ENCODE data around the gene GNG2. TPM values are rescaled to one million over a fixed set of nuclear protein-coding genes. Genes with fewer than 3 reads are reported as not detected.
"Not testable (repeated sequence)": the region's sequence is repeated elsewhere in the genome, so short reads cannot be mapped to it uniquely, and the experiment has no call there.

GNG2 gene
- total RNA-seq, 3 donors from 2014 or later = 12.1 to 106 (median 15.1) TPM

GRCh38 chr14:51901475-51902024 is 41.1 kb downstream of the GNG2 start:
- intact Hi-C loops (cut with DNase I; ENCODE audit: low total_unique reads) = no loop called here
- Histone ChIP-seq H3K27ac (no peak overlapping the region), H3K36me3 (no peaks in the 10 kb centered on the region), H3K4me3 (no peak overlapping the region), H3K4me1 (no peaks in the 10 kb centered on the region), H3K9me3 (no peaks in the 10 kb centered on the region), H3K27me3 (no peaks in the 10 kb centered on the region)
- TF ChIP-seq POLR2AphosphoS5 (IDR thresholded peaks at IDR 0.05) (no peak), POLR2A (IDR thresholded peaks at IDR 0.05) (no peak)
- TF ChIP-seq, protein P1, sequence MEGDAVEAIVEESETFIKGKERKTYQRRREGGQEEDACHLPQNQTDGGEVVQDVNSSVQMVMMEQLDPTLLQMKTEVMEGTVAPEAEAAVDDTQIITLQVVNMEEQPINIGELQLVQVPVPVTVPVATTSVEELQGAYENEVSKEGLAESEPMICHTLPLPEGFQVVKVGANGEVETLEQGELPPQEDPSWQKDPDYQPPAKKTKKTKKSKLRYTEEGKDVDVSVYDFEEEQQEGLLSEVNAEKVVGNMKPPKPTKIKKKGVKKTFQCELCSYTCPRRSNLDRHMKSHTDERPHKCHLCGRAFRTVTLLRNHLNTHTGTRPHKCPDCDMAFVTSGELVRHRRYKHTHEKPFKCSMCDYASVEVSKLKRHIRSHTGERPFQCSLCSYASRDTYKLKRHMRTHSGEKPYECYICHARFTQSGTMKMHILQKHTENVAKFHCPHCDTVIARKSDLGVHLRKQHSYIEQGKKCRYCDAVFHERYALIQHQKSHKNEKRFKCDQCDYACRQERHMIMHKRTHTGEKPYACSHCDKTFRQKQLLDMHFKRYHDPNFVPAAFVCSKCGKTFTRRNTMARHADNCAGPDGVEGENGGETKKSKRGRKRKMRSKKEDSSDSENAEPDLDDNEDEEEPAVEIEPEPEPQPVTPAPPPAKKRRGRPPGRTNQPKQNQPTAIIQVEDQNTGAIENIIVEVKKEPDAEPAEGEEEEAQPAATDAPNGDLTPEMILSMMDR (IDR thresholded peaks at IDR 0.05) = no peak
- no peak for DNase-seq (ENCODE audit: low spot score in 2 of 2)

DNA sequence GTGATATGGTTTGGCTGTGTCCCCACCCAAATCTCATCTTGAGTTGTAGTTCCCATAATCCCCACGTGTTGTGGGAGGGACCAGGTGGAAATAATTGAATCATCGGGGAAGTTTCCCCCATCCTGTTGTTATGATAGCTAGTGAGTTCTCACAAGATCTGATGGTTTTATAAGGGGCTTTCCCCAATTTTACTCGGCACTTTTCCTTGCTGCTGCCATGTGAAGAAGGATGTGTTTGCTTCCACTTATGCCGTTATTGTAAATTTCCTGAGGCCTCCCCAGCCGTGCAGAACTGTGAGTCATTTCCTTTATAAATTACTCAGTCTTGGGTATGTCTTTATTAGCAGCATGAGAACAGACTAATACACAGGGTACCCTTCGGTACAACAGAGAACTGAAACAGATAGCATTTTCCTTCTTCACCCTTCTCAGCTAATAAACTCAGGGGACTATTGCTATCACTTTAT is 45.3 kb downstream of the GNG2 start:
- H3K4me1 ChIP-seq; H3K9me3 ChIP-seq; DNase-seq (ENCODE audit: low spot score in 2 of 2); H3K4me3 ChIP-seq; intact Hi-C loops (cut with DNase I; ENCODE audit: low total_unique reads); H3K27me3 ChIP-seq; H3K36me3 ChIP-seq; H3K27ac ChIP-seq: not testable (repeated sequence)

DNA sequence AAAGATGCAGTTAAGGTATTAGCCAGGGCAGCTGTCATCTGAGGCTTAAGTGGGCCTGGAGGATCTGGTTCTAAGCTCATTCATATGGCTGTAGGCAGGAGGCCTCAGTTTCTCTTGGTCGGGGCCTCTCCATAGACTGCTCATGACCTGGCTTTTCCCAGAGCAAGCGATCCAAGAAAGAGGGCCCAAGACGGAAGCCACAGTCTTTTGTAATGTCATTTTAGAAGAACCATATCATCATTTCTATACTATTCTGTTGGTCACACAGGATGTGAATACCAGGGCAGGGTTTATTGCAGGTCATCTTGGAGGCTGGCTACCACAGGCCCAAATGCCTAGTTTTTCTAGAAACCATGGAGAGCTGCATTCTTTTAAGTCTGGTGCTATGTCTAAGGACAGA is 47.7 kb downstream of the GNG2 start:
- H3K36me3 ChIP-seq = no peaks in the 10 kb centered on the region
- intact Hi-C loops (cut with DNase I; ENCODE audit: low total_unique reads) = no loop called here
- TF ChIP-seq POLR2A (IDR thresholded peaks at IDR 0.05) (no peak), POLR2AphosphoS5 (IDR thresholded peaks at IDR 0.05) (no peak)
- TF ChIP-seq, protein P1 (IDR thresholded peaks at IDR 0.05) = no peak
- no peak overlapping the region for H3K4me3 ChIP-seq
- no peaks in the 10 kb centered on the region for H3K9me3 ChIP-seq
- H3K27me3 ChIP-seq = no peaks in the 10 kb centered on the region
- no peaks in the 10 kb centered on the region for H3K4me1 ChIP-seq
- no peak overlapping the region for H3K27ac ChIP-seq
- no peak for DNase-seq (ENCODE audit: low spot score in 2 of 2)

DNA sequence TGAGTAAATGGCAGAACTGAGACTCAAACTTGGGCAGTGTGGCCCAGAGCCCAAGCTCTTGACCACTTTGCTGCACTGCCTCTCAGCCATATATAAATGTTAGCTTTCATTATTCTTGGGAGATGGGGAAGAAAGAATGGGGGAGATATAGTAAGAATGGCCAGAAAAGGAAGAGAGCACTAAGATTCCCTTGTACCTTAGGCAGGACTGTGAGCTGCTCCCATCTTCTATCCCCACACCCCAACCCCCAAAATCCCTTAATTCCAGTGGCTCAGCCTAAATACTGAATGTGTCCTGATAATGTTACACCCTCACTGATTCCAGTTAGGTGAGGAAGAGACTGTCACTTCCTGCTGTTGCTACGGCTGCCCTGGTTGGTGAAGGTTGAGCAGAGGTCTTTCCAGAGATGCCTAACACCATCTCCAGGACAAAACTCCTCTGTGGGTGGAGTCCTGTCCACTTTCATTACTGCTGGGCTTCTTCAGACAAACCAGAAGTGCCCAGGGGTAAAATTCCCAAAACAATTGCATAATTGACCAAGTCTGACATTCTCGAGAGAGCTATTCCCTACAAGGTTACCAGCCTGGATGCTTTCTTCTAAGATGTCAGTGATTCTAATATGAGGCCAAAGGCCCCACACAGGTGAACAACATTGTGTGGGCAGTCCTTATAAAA is 51.8 kb downstream of the GNG2 start:
- TF ChIP-seq, protein P1 (IDR thresholded peaks at IDR 0.05) = no peak
- TF ChIP-seq POLR2AphosphoS5 (IDR thresholded peaks at IDR 0.05) (no peak), POLR2A (IDR thresholded peaks at IDR 0.05) (no peak)
- intact Hi-C loops (cut with DNase I; ENCODE audit: low total_unique reads) = no loop called here

GRCh38 chr14:51914310-51914709 is 53.9 kb downstream of the GNG2 start:
- Histone ChIP-seq H3K9me3 (no peaks in the 10 kb centered on the region), H3K36me3 (no peaks in the 10 kb centered on the region), H3K27ac (no peak overlapping the region), H3K4me1 (no peaks in the 10 kb centered on the region), H3K4me3 (no peak overlapping the region), H3K27me3 (no peaks in the 10 kb centered on the region)
- TF ChIP-seq POLR2A (IDR thresholded peaks at IDR 0.05) (no peak), POLR2AphosphoS5 (IDR thresholded peaks at IDR 0.05) (no peak)
- TF ChIP-seq, protein P1 (IDR thresholded peaks at IDR 0.05) = no peak
- DNase-seq (ENCODE audit: low spot score in 2 of 2) = no peak
- intact Hi-C loops (cut with DNase I; ENCODE audit: low total_unique reads) = no loop called here

More for the DNA sequence above, 51.8 kb downstream of the GNG2 start:
- H3K36me3 ChIP-seq = no peaks in the 10 kb centered on the region
- H3K4me3 ChIP-seq = no peak overlapping the region
- no peaks in the 10 kb centered on the region for H3K27me3 ChIP-seq
- DNase-seq (ENCODE audit: low spot score in 2 of 2) = no peak
- no peaks in the 10 kb centered on the region for H3K4me1 ChIP-seq
- H3K27ac ChIP-seq = no peak overlapping the region
- no peaks in the 10 kb centered on the region for H3K9me3 ChIP-seq
